IPS DF 6.9 (cell line): ENCODE data around the gene SBF2.
A peak's percentile ranks its signal among the peaks of the same experiment; 100 is the strongest.

Experiments used
- DNase-seq: peaks from one replicate; pipeline ENCODE4 v3.0.0-alpha.2; 2013; ENCODE audit warnings: low read depth, low spot score
- H3K27ac ChIP-seq: one replicate; pipeline ENCODE4 v1.5.1; 2013; ENCODE audit warnings: low read length, control low read depth
- H3K27me3 ChIP-seq: 2 replicates; pipeline ENCODE4 v1.6.1; 2013; ENCODE audit warnings: mild to moderate bottlenecking, low read length; ENCODE audit not compliant: control insufficient read depth, insufficient read depth
- H3K36me3 ChIP-seq: 2 replicates; pipeline ENCODE4 v1.6.1; 2013; ENCODE audit warnings: low read length; ENCODE audit not compliant: control insufficient read depth, insufficient read depth
- H3K4me1 ChIP-seq: 2 replicates; pipeline ENCODE4 v1.6.1; 2013; ENCODE audit warnings: low read length; ENCODE audit not compliant: control insufficient read depth, insufficient read depth
- H3K4me3 ChIP-seq: 2 replicates; pipeline ENCODE4 v1.5.1; 2013; ENCODE audit warnings: mild to moderate bottlenecking, low read length
- H3K9me3 ChIP-seq: 2 replicates; pipeline ENCODE4 v1.6.1; 2013; ENCODE audit warnings: low read length, inconsistent platforms; ENCODE audit not compliant: control insufficient read depth, insufficient read depth
- WGBS: extraction: QIAGEN DNeasy Blood & Tissue Kit; methylation state at CpG from one replicate; pipeline ENCODE4 v1.1.7; 2013; ENCODE audit warnings: mixed read lengths, missing lambda C conversion rate; ENCODE audit not compliant: insufficient read length, insufficient coverage; 5-methylcytosine and 5-hydroxymethylcytosine counted together

SBF2 gene

DNA sequence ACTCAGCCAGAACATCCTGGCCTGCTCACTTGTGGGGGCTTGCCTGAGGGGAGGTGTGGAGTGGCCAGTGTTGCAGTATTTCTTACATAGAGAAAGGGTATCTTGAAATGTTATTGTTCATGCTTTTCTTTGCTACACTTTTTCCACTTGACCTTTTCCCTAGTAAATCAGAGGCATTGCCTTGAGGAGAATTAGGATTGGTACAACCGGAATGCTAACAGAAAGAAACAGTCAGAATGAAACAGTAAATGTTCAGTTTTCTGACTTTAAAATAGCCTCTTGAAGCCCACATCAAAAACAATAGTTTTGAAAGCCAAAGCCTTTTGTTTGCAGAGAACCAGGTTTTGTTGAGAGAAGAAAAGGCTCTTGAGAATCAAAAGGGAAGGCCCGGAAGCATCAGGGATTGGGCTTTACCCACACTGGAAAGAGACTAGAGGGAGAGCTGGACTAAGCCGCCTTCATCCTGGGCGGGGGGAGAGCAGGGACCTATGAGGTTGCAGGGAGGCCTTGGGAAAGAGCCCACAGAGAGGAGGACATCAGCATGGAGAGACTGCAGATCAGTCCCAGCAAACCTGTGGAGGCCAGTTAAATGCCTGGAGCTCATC is 23.2 kb upstream of the SBF2 start:
- Histone ChIP-seq H3K36me3 (no peaks in the 10 kb centered on the region), H3K27me3 (no peaks in the 10 kb centered on the region), H3K9me3 (no peaks in the 10 kb centered on the region), H3K4me1 (peaks cover 2% of the 10 kb centered on the region; the same call in 1 of the 2 replicates), H3K27ac (no peak overlapping the region), H3K4me3 (no peak overlapping the region)
- no CpG with 5 or more reads among the region's 4 CpGs for WGBS
- DNase-seq: no peak

DNA sequence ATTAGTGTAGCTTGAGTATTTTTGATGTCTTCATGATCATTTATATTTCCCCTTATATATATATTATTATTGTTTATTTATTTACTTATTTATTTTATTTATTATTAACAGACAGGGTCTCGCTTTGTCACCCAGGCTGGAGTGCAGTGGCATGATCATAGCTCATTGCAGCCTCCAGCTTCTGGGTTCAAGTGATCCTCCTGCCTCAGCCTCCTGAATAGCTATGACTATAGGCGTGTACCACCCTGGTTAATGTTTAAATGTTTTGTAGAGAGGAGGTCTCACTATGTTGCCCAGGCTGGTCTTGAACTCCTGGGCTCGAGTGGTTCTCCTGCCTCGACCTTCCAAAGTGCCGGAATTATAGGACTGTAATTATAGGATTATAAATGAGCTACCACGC is 21.1 kb upstream of the SBF2 start:
- Histone ChIP-seq H3K27ac (no peak overlapping the region), H3K36me3 (no peaks in the 10 kb centered on the region), H3K9me3 (no peaks in the 10 kb centered on the region), H3K27me3 (no peaks in the 10 kb centered on the region), H3K4me3 (no peak overlapping the region), H3K4me1 (peaks cover 2% of the 10 kb centered on the region)
- no peak for DNase-seq
- no CpG with 5 or more reads among the region's 6 CpGs for WGBS

DNA sequence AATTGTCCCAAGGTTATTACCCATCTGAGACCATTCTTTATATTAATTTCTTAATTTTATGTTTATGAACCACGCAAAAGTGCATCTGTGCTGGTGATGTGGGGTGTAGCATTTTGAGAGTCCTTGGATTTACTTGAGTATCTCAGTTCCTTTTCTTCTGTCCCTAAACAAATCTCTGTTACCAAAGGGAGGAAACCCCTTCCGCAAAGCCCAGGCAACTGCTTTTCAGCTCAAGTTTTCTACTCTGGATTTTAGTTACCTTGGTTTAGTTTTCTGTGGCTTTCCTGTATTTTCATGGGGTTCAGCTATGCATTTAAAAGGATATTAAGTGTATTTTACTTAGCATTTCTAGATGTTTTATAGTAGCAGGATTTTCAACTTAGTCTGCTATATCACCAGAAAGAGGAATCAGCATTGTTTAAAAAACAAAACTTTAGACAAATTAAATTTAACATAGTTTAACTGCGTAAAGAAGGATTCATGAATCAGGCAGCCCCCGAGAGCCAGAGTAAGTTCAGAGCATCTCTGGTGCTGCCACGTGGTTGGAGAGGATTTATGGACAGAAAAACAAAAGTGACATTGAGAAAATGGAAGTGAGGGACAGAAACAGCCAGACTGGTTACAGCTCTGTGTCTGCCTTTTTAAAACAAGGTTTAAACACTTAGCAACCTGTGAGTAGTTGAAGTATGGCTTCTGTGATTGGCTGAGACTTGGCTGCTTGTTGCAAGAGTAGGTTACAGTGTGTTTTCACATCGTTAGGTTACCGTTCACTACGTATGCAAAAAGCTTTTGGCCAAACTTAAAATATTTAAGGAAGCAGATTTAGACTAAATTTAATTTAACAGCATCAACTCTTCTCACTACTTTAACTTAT is 20.4 kb upstream of the SBF2 start:
- no peak for DNase-seq
- WGBS: no CpG with 5 or more reads among the region's 8 CpGs
- Histone ChIP-seq H3K4me3 (no peak overlapping the region), H3K36me3 (no peaks in the 10 kb centered on the region), H3K4me1 (peaks cover 3% of the 10 kb centered on the region), H3K27me3 (no peaks in the 10 kb centered on the region), H3K9me3 (no peaks in the 10 kb centered on the region), H3K27ac (no peak overlapping the region)

DNA sequence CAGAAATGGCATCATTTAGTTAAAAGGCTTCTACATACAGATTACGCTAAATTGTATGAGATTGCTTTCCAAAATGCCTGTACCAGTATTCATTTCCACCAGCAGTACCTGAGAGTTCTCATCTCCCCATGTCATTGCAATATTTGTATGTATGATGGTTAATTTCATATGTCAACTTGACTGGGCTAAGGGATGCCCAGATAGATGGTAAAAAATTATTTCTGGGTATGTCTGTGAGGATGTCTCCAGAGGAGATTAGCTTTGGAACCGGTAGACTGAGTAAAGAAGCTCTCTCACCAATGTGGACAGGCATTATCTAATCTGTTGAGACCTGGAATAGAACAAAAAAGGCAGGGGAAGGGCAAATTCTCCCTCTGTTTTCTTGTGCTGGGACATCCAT is 17.8 kb upstream of the SBF2 start:
- Histone ChIP-seq H3K27me3 (no peaks in the 10 kb centered on the region), H3K4me3 (no peak overlapping the region), H3K4me1 (peaks cover 6% of the 10 kb centered on the region; the same call in 1 of the 2 replicates), H3K9me3 (no peaks in the 10 kb centered on the region), H3K36me3 (no peaks in the 10 kb centered on the region), H3K27ac (no peak overlapping the region)
- WGBS: no CpG with 5 or more reads among the region's 2 CpGs
- DNase-seq: no peak

DNA sequence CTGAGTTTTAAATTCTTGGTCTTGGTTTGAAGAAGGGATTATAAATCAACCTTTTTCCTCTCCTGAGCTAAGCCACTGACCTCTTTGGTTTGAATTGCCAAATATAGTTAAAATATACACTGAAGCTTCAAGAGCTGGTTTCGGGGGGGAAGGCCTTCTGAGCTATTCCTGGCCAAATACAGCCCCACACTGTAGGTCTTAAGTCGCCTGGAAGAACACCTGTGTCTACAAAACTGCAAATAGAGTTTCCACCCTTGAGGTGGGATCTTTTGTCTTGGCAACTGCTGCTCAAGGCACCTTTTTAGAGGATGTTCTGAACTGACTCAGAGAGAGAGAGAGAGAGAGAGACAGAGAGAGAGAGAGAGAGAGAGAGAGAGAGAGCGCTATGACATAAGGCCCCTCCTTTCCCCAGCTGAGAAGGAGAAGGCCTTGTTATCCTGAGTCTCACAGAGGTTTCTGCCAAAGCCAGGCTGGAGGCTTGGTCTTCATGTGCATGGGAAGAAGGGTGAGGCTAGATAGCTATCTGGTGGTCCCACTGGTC is 16.4 kb upstream of the SBF2 start:
- DNase-seq: no peak
- no CpG with 5 or more reads among the region's 3 CpGs for WGBS
- Histone ChIP-seq H3K9me3 (no peaks in the 10 kb centered on the region), H3K27me3 (no peaks in the 10 kb centered on the region), H3K36me3 (peaks cover 3% of the 10 kb centered on the region; the same call in 1 of the 2 replicates), H3K27ac (no peak overlapping the region), H3K4me1 (peaks cover 6% of the 10 kb centered on the region; the same call in 1 of the 2 replicates), H3K4me3 (no peak overlapping the region)

DNA sequence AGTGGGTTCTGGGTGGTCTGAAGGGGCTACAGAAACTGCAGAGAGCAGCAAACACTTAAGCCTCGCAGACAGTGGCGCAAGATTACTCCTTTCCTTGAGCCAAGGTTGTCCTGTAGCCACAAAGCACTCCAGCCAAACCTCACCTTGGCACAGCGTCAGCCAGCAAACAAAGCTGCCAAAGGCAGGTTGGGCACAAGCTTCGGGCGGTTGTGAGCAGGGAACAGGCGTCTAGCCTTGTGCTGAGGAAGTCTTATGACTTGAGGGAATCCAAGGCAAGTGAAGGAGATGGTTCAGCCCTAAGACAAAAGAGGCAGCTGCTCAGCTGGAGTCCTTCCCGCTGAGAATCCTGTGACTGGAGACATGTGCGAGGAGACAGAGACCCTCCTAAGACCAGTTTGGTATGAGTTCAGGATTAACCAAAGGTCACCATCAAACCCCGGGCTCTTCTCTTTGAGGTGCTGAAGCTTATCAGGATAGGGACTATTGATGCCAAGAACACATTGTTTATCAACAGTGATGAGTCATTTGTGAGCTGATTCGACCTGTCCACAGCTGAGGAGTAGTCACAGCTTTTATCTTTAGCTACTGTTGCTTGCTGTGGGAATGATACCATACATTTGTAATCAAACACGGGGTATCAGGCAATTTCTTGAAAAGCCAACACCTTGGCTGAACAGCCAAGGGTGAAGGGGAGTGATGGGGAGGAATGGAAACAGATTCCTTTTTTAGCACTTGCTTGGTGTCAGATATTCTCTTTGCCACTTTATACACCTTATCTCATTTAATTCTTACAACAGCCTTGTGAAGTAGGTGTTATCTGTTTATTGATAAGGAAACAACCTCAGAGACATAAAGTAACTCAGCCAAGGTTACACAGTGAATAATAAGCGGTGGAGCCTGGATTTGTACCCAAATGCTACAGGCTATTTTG is 15.4 kb upstream of the SBF2 start:
- no peak overlapping the region for H3K27ac ChIP-seq
- WGBS: no CpG with 5 or more reads among the region's 12 CpGs
- no peaks in the 10 kb centered on the region for H3K27me3 ChIP-seq
- H3K9me3 ChIP-seq: no peaks in the 10 kb centered on the region
- no peak overlapping the region for H3K4me3 ChIP-seq
- H3K4me1 ChIP-seq: peaks cover 6% of the 10 kb centered on the region; the same call in 1 of the 2 replicates
- peaks cover 3% of the 10 kb centered on the region; the same call in 1 of the 2 replicates for H3K36me3 ChIP-seq
- no peak for DNase-seq

DNA sequence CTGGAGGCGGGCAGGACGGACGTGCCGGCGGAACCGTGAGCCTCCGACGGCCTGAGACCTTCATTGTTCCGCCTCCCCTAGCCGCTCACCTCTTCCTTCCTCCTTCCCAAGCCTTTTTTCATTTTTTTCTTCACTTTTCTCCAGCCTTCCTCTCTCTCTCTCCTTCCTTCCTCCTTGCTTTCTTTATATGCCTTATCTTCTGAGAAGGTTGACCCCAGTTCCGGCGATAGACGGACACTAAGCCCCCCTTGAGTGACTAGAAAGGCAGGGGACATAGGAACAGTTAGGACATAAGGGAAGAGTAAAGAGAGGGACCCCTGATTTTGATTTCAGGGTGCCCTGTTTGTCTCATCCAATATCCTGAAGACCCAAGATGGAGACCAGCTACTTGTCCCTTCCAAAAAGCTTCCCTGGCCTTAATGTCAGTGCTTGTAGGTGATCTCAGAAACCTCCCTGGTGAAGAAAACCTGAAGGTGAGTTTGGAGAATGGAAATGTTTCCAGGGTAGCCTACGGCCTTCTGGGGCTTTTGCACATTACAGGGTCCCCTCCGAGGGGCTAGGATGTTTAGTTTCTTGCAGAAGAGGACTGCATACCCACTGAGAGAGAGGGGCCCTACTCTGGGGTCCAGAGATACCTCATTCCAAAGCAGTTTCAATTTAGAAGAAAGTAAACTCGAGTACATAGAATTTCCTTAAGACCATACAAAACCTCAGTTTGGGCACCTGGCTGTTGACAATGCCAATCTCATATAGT is 14.4 kb upstream of the SBF2 start:
- Histone ChIP-seq H3K27me3 (no peaks in the 10 kb centered on the region), H3K4me3 (peak overlapping the region; percentile 18; the same call in 1 of the 2 replicates), H3K4me1 (peaks cover 6% of the 10 kb centered on the region; the same call in 1 of the 2 replicates), H3K27ac (no peak overlapping the region), H3K36me3 (peaks cover 3% of the 10 kb centered on the region; the same call in 1 of the 2 replicates), H3K9me3 (no peaks in the 10 kb centered on the region)
- WGBS: no CpG with 5 or more reads among the region's 16 CpGs
- DNase-seq: no peak

DNA sequence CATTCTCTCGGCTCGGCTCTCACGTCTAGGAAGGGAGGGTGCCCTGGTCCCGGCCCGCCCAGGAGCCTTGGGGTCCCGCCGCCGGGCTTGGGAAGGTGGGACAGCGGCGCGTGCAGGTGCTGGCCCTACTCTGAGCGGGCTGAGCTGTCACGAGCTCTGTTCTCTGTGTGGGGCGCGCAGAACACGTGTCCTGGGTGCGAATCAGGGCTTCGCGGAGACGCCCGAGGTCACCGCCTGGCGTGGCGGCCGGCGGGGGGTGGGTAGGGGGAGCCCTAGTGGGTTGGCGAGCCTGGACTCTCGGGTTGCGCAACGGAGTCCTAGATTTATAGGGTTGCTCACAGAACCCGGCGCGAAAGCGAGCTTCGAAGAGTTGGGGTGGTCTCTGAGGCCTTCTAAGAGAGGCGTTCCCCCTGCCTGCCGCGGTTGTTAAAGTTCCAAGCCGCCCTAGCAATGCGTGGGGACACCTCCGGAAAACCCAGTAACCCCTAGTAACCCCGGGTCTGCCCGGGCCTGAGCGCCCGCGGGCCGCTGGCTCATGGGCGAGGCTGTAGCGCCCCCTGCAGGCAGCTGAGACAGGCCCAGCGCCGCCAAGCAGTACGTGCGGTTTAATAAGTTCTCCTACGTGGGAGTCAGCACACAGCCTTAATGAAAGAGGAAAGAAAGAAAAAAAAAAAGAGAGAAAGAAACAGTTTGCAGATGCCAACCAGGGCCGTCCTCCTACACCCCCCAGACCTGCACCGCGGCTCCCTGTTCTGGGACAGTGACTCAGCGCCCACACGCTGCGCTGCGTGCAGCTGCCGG is 13.6 kb upstream of the SBF2 start:
- no peak for DNase-seq

DNA sequence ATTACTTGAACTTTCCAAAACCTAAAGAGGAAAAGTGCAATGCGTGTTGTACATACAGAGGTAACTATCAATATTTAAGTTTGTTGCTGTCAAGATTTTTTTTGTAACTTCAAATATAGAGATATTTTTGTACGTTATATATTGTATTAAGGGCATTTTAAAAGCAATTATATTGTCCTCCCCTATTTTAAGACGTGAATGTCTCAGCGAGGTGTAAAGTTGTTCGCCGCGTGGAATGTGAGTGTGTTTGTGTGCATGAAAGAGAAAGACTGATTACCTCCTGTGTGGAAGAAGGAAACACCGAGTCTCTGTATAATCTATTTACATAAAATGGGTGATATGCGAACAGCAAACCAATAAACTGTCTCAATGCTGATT is 13.0 kb upstream of the SBF2 start:
- H3K4me1 ChIP-seq: peaks cover 6% of the 10 kb centered on the region; the same call in 1 of the 2 replicates
- no CpG with 5 or more reads among the region's 9 CpGs for WGBS

More for the DNA sequence above, 13.6 kb upstream of the SBF2 start:
- Histone ChIP-seq H3K9me3 (no peaks in the 10 kb centered on the region), H3K4me1 (peaks cover 6% of the 10 kb centered on the region; the same call in 1 of the 2 replicates), H3K27me3 (no peaks in the 10 kb centered on the region), H3K27ac (no peak overlapping the region), H3K36me3 (peaks cover 3% of the 10 kb centered on the region; the same call in 1 of the 2 replicates), H3K4me3 (peak overlapping the region; percentile 75; the same call in 1 of the 2 replicates)
- no CpG with 5 or more reads among the region's 62 CpGs for WGBS

More for the DNA sequence above, 13.0 kb upstream of the SBF2 start:
- no peak for DNase-seq
- H3K9me3 ChIP-seq: no peaks in the 10 kb centered on the region
- H3K27me3 ChIP-seq: peaks cover 5% of the 10 kb centered on the region; the same call in 1 of the 2 replicates
- H3K27ac ChIP-seq: no peak overlapping the region
- peaks cover 3% of the 10 kb centered on the region; the same call in 1 of the 2 replicates for H3K36me3 ChIP-seq
- peak overlapping the region; percentile 75; the same call in 1 of the 2 replicates for H3K4me3 ChIP-seq
